Gastroesophageal sphincter (tissue), 3 donors: ENCODE data around the gene LRBA.

ENCODE experiments used
- CTCF ChIP-seq, 4 experiments: fragments of 200-600 bp in 2 of 4; fragments of 450-650 bp in 2 of 4; sonication (generic) in 1 of 4; IDR thresholded peaks; one replicate each; pipeline ENCODE4 v1.5.1; 2017 to 2019; ENCODE audit warnings: antibody characterized with exemption in 4 of 4, mild to moderate bottlenecking in 2 of 4, moderate library complexity in 2 of 4
- EP300 ChIP-seq: sonication (generic); formaldehyde crosslinking; IDR thresholded peaks from one replicate; pipeline ENCODE4 v1.6.1; 2017; ENCODE audit warnings: antibody characterized with exemption, mild to moderate bottlenecking

- TF ChIP-seq CTCF (IDR thresholded peaks at IDR 0.05) (no peak), EP300 (no peak)
Observed at GRCh38 chr4:150569998-150570535, 445.0 kb downstream of the LRBA start.
